H1 (cell line): ENCODE data around the gene MGMT. TPM values are rescaled to one million over a fixed set of nuclear protein-coding genes. Genes with fewer than 3 reads are reported as not detected.
A peak's percentile ranks its signal among the peaks of the same experiment; 100 is the strongest.

ENCODE experiments used
- CTCF ChIA-PET: fragments of 300-600 bp; sonication (Branson Sonifier 250); formaldehyde crosslinking; loops from one replicate; lab custom pipeline; 2021; ENCODE audit not compliant: partially characterized antibody; lab: Charles Lee
- POLR2A ChIA-PET: fragments of 300-600 bp; sonication (Branson Sonifier 250); formaldehyde crosslinking; loops from one replicate; lab custom pipeline; 2021; ENCODE audit warnings: inconsistent platforms; ENCODE audit not compliant: partially characterized antibody; lab: Charles Lee
- DNase-seq, 2 experiments: peaks; one replicate each; pipeline versions ENCODE4 v3.0.0 to v3.0.0-alpha.2; 2010 to 2022; ENCODE audit warnings: low spot score in 2 of 2, low read depth in 1 of 2, mixed read lengths in 1 of 2
- FAIRE-seq: peaks from 2 replicates; lab custom pipeline; 2011; peaks lifted over from hg19 to GRCh38; lab: Jason Lieb, UNC
- H2AFZ ChIP-seq: 2 replicates; pipeline ENCODE4 v1.8.1; 2012; ENCODE audit warnings: low read length, inconsistent platforms
- H2AK5ac ChIP-seq: 2 replicates; pipeline ENCODE4 v1.6.1; 2013; ENCODE audit warnings: low read depth, low read length
- H2BK120ac ChIP-seq: replicated peaks from 2 replicates; pipeline ENCODE3; 2013; ENCODE audit warnings: low read depth, low read length, inconsistent platforms
- H2BK12ac ChIP-seq: 2 replicates; pipeline ENCODE4 v1.6.1; 2013; ENCODE audit warnings: low read depth, low read length
- H2BK15ac ChIP-seq: 2 replicates; pipeline ENCODE4 v1.6.1; 2013; ENCODE audit warnings: low read length
- H2BK20ac ChIP-seq: 2 replicates; pipeline ENCODE4 v1.6.1; 2013; ENCODE audit warnings: low read length
- H2BK5ac ChIP-seq: 2 replicates; pipeline ENCODE4 v1.6.1; 2013; ENCODE audit warnings: low read depth, low read length
- H3K14ac ChIP-seq: 2 replicates; pipeline ENCODE4 v1.6.1; 2013; ENCODE audit warnings: inconsistent platforms; ENCODE audit not compliant: insufficient read length
- H3K18ac ChIP-seq: 2 replicates; pipeline ENCODE4 v1.6.1; 2013; ENCODE audit warnings: low read length; ENCODE audit errors: extremely low read depth
- H3K23ac ChIP-seq: 2 replicates; pipeline ENCODE4 v1.6.1; 2013; ENCODE audit warnings: inconsistent platforms; ENCODE audit not compliant: insufficient read length
- H3K23me2 ChIP-seq: 2 replicates; pipeline ENCODE4 v1.6.1; 2013; ENCODE audit warnings: low read depth, low read length
- H3K27ac ChIP-seq: 2 replicates; pipeline ENCODE4 v1.6.1; 2011; ENCODE audit warnings: low read depth, low read length, inconsistent platforms
- H3K27me3 ChIP-seq, 4 experiments: replicated peaks in 1 of 4; 1 replicate in 1 of 4; 2 replicates in 3 of 4; pipeline versions ENCODE4 v1.6.1 to v1.8.1; 2011 to 2013; ENCODE audit warnings: low read length in 3 of 4, mild to moderate bottlenecking in 3 of 4, inconsistent platforms in 2 of 4, mixed read lengths in 2 of 4, moderate library complexity in 1 of 4; ENCODE audit not compliant: control insufficient read depth in 3 of 4, insufficient read depth in 3 of 4; ENCODE audit errors: extremely low read depth in 1 of 4
- H3K36me3 ChIP-seq, 4 experiments: 2 replicates each; pipeline versions ENCODE4 v1.6.1 to v1.8.1; 2011 to 2013; ENCODE audit warnings: mild to moderate bottlenecking in 4 of 4, low read length in 3 of 4, moderate library complexity in 2 of 4, control low read depth in 1 of 4, inconsistent platforms in 1 of 4; ENCODE audit not compliant: insufficient read depth in 4 of 4, control insufficient read depth in 2 of 4
- H3K4ac ChIP-seq: replicated peaks from 2 replicates; pipeline ENCODE3; 2013; ENCODE audit warnings: low read length, low read depth, mixed read lengths, inconsistent platforms; ENCODE audit not compliant: insufficient read length
- H3K4me1 ChIP-seq, 4 experiments: replicated peaks in 1 of 4; 1 replicate in 1 of 4; 2 replicates in 3 of 4; pipeline versions ENCODE4 v1.6.1 to v1.8.1; 2011 to 2013; ENCODE audit warnings: low read length in 3 of 4, inconsistent platforms in 2 of 4, mixed read lengths in 1 of 4; ENCODE audit not compliant: insufficient read depth in 4 of 4, control insufficient read depth in 3 of 4
- H3K4me2 ChIP-seq, 2 experiments: 2 replicates each; pipeline versions ENCODE4 v1.6.1 to v1.8.1; 2011 to 2013; ENCODE audit warnings: low read depth in 2 of 2, low read length in 2 of 2, control low read depth in 1 of 2, inconsistent platforms in 1 of 2, mild to moderate bottlenecking in 1 of 2; ENCODE audit not compliant: insufficient read depth in 1 of 2
- H3K4me3 ChIP-seq, 4 experiments: fragments of 200-600, 300-600 bp in 1 of 4; sonication (generic), shearing (Covaris generic), sonication (Bioruptor Twin) in 1 of 4; 2 replicates each; pipeline versions ENCODE4 v1.5.1 to v1.8.1; 2011 to 2016; ENCODE audit warnings: low read length in 4 of 4, low read depth in 3 of 4, control low read depth in 2 of 4, inconsistent platforms in 2 of 4, mild to moderate bottlenecking in 2 of 4, mixed read lengths in 1 of 4, moderate library complexity in 1 of 4; ENCODE audit not compliant: insufficient read depth in 2 of 4; ENCODE audit errors: extremely low read depth in 1 of 4
- H3K56ac ChIP-seq: replicated peaks from 2 replicates; pipeline ENCODE3; 2013; ENCODE audit warnings: low read depth, mild to moderate bottlenecking, mixed read lengths, low read length, inconsistent platforms; ENCODE audit not compliant: insufficient read length
- H3K79me1 ChIP-seq: 2 replicates; pipeline ENCODE4 v1.6.1; 2013; ENCODE audit warnings: low read depth, low read length, control low read depth
- H3K79me2 ChIP-seq, 2 experiments: 2 replicates each; pipeline versions ENCODE4 v1.6.1 to v1.8.1; 2012 to 2013; ENCODE audit warnings: low read length in 2 of 2, mild to moderate bottlenecking in 2 of 2, inconsistent platforms in 1 of 2; ENCODE audit not compliant: insufficient read depth in 2 of 2, control insufficient read depth in 1 of 2
- H3K9ac ChIP-seq, 4 experiments: replicated peaks in 1 of 4; 1 replicate in 1 of 4; 2 replicates in 3 of 4; pipeline versions ENCODE4 v1.6.1 to v1.8.1; 2011 to 2013; ENCODE audit warnings: low read depth in 3 of 4, low read length in 3 of 4, control low read depth in 2 of 4, mild to moderate bottlenecking in 2 of 4, moderate library complexity in 2 of 4, inconsistent platforms in 1 of 4; ENCODE audit errors: extremely low read depth in 1 of 4
- H3K9me3 ChIP-seq, 2 experiments: 2 replicates each; pipeline versions ENCODE4 v1.6.1 to v1.8.1; 2012 to 2013; ENCODE audit warnings: mild to moderate bottlenecking in 2 of 2, moderate library complexity in 2 of 2, control low read depth in 1 of 2, inconsistent platforms in 1 of 2, low read depth in 1 of 2, low read length in 1 of 2, mixed read lengths in 1 of 2; ENCODE audit not compliant: insufficient read depth in 2 of 2
- H4K20me1 ChIP-seq, 2 experiments: replicated peaks in 1 of 2; 2 replicates each; pipeline versions ENCODE3 to v1.8.1; 2011 to 2013; ENCODE audit warnings: inconsistent platforms in 2 of 2, low read length in 2 of 2, mild to moderate bottlenecking in 1 of 2; ENCODE audit not compliant: insufficient read depth in 2 of 2, control insufficient read depth in 1 of 2
- H4K5ac ChIP-seq: 2 replicates; pipeline ENCODE4 v1.6.1; 2013; ENCODE audit warnings: low read length, low read depth, mixed read lengths, inconsistent platforms; ENCODE audit not compliant: insufficient read length
- H4K8ac ChIP-seq: 2 replicates; pipeline ENCODE4 v1.8.0; 2013; ENCODE audit warnings: mild to moderate bottlenecking, moderate library complexity, low read length, inconsistent platforms; ENCODE audit not compliant: insufficient read depth; ENCODE audit errors: extremely low read depth
- H4K91ac ChIP-seq: replicated peaks from 2 replicates; pipeline ENCODE3; 2013; ENCODE audit warnings: low read length, mixed read lengths, inconsistent platforms; ENCODE audit not compliant: insufficient read length
- BRCA1 ChIP-seq: IDR thresholded peaks from 2 replicates; pipeline ENCODE4 v1.6.1; 2012; ENCODE audit warnings: low read depth, low read length, improper control_type of control experiment
- CREB1 ChIP-seq: IDR thresholded peaks from 2 replicates; pipeline ENCODE4 v1.6.1; 2012; ENCODE audit warnings: inconsistent platforms
- CTCF ChIP-seq, 3 experiments: IDR thresholded peaks; 1 replicate in 2 of 3; 2 replicates in 1 of 3; pipeline versions ENCODE4 v1.5.1 to v1.6.1; 2011; ENCODE audit warnings: low read length in 3 of 3, mild to moderate bottlenecking in 3 of 3, inconsistent platforms in 2 of 3, low read depth in 1 of 3, moderate library complexity in 1 of 3; ENCODE audit not compliant: insufficient read depth in 1 of 3; ENCODE audit errors: control extremely low read depth in 1 of 3
- HDAC6 ChIP-seq: IDR thresholded peaks from one replicate; pipeline ENCODE4 v1.7.1; 2012; ENCODE audit warnings: low read depth, mild to moderate bottlenecking, inconsistent platforms, low read length, moderate library complexity
- MAFK ChIP-seq: IDR thresholded peaks from 2 replicates; pipeline ENCODE4 v1.6.1; 2012; ENCODE audit warnings: low read depth, mild to moderate bottlenecking, improper control_type of control experiment, low read length
- NRF1 ChIP-seq: IDR thresholded peaks from 2 replicates; pipeline ENCODE4 v1.6.1; 2011; ENCODE audit warnings: mild to moderate bottlenecking, low read depth, low read length, improper control_type of control experiment
- SIX5 ChIP-seq: IDR thresholded peaks from 2 replicates; pipeline ENCODE4 v1.6.1; 2011; ENCODE audit warnings: mild to moderate bottlenecking, low read depth, low read length
- SUZ12 ChIP-seq: fragments of 200-600 bp; sonication (generic); IDR thresholded peaks from 2 replicates; pipeline ENCODE4 v1.6.1; 2012; ENCODE audit warnings: mild to moderate bottlenecking, inconsistent platforms, low read length, moderate library complexity, mixed read lengths
- WGBS, 2 experiments: shearing (Covaris generic) in 1 of 2; methylation state at CpG; one replicate each; pipeline versions ENCODE4 v1.1.6 to v1.1.7; 2013 to 2015; ENCODE audit warnings: low lambda C conversion rate in 2 of 2, mixed read lengths in 2 of 2, inconsistent platforms in 1 of 2, low coverage in 1 of 2, missing lambda C conversion rate in 1 of 2; ENCODE audit not compliant: insufficient replicate concordance in 2 of 2, insufficient coverage in 1 of 2, insufficient read length in 1 of 2; ENCODE audit errors: extremely low coverage in 1 of 2, missing lambda C conversion rate in 1 of 2; 5-methylcytosine and 5-hydroxymethylcytosine counted together
- polyA plus RNA-seq, 7 experiments: library from polyadenylated mRNA; depleted of rRNA in 3 of 7; stranded (reverse) in 5 of 7; unstranded in 2 of 7; fragments of >200 nt in 5 of 7; fragments of 200-250 nt in 2 of 7; gene quantifications; 1 replicate in 5 of 7; 2 replicates in 1 of 7; 4 replicates in 1 of 7; pipeline versions ENCODE4 v1.2.1 to v1.2.3, GENCODE V29; 2011 to 2013; ENCODE audit warnings: missing spikeins in 2 of 7, mixed read lengths in 2 of 7
- total RNA-seq: library from RNA; stranded (reverse); fragmentation: NEBNext Ultra II Directional; extraction: Animal tissue kit (Norgen Biotek cat#: 25700); gene quantifications from 2 replicates; pipeline ENCODE4 v1.2.1, GENCODE V29; 2021

Gene MGMT
- total and polyA plus RNA-seq, 2 of the 8 experiments (the other 6 are each of a cell fraction or from before 2014, with no cell fraction given), result 9.9 to 10.7 TPM

- Histone ChIP-seq H4K20me1 (no peaks in the 10 kb centered on the region), H3K9me3 (no peaks in the 10 kb centered on the region; a peak in 1 of 4 replicates), H2BK12ac (no peak overlapping the region), H2AFZ (no peak overlapping the region), H3K79me1 (no peaks in the 10 kb centered on the region), H3K27ac (no peak overlapping the region), H3K4me1 (no peaks in the 10 kb centered on the region; a peak in 1 of 7 replicates), H3K4ac (no peak overlapping the region), H3K4me2 (no peak overlapping the region), H3K4me3 (no peak overlapping the region), H4K5ac (no peak overlapping the region), H4K91ac (no peak overlapping the region), H2AK5ac (no peak overlapping the region), H4K8ac (no peak overlapping the region), H3K14ac (no peak overlapping the region), H2BK120ac (no peak overlapping the region), H2BK15ac (no peak overlapping the region), H2BK20ac (no peak overlapping the region), H3K36me3 (no peaks in the 10 kb centered on the region), H3K9ac (no peak overlapping the region), H3K79me2 (no peaks in the 10 kb centered on the region), H3K56ac (no peak overlapping the region), H3K23me2 (no peaks in the 10 kb centered on the region), H2BK5ac (no peak overlapping the region), H3K27me3 (no peaks in the 10 kb centered on the region), H3K23ac (no peak overlapping the region), H3K18ac (no peak overlapping the region)
- FAIRE-seq (no peak), DNase-seq (peak in 1 of 2 experiments; percentile 1)
- WGBS, 2 experiments, result 91% methylated on average over 7 of the region's 7 CpGs; no CpG with 5 or more reads in 1 of the 2 experiments
- TF ChIP-seq CTCF (IDR thresholded peaks at IDR 0.05; ENCODE audit: control extremely low read depth in 1 of 3, insufficient read depth in 1 of 3, low read depth in 1 of 3, low read length in 3 of 3) (no peak), SIX5 (no peak), MAFK (no peak), BRCA1 (no peak), SUZ12 (no peak), CREB1 (no peak), NRF1 (no peak), HDAC6 (no peak)
- ChIA-PET CTCF (interaction anchor here (0.6 to 0.9 kb wide), 2 partner anchors 43 to 416 kb away, joined by 3 to 5 read pairs; no protein-coding TSS in a partner anchor), POLR2A (no interaction called here)
Observed at GRCh38 chr10:129760416-129760815, 293.4 kb downstream of the MGMT start.
